Fibroblast of skin of right quadriceps (primary cell): ENCODE data around the gene KRTAP10-7.
"Not testable (repeated sequence)": the region's sequence is repeated elsewhere in the genome, so short reads cannot be mapped to it uniquely, and the experiment has no call there.

Source experiments
- DNase-seq: peaks from one replicate; pipeline ENCODE4 v3.0.0-alpha.2; 2013

The KRTAP10-7 gene

GRCh38 chr21:44612669-44613229 lies 12.4 kb downstream of the KRTAP10-7 start:
- DNase-seq, result no peak

DNA sequence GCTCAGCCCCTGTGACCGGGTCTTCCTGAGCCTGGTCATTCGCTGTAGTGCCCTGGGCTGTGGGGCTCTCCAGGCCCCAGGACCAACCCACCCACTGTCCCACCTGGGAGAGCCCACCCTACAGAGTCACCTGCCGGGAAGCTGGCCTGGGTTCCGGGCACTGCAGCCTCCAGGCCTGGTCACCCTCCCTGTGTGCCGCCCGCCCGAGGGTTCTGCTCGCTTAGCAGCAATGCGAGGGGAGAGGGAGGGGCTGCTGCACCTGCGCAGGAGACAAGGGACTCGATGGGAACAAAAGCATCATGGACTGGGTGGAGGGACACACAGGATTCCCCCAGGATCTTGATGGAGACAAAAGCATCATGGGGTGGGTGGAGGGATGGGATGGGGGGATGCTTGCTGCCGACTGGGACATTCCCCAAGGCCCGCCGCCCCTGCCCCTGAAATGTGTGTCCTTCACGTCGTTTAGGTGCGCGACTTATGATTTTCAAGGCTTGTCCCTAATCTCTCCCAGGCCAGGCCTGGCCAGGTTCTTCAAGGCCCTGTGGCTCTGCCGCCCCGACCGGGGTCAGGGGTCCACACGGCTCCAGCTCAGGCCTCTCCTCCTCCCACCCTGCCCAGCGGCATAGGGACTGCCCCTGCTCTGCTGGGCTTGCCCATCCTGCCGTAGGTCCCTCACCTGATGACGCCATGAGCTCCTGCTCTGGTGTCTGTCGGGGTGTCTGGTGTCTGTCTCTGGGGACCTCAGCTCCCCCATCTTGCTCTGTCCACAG lies 13.2 kb downstream of the KRTAP10-7 start:
- DNase-seq, result no peak

DNA sequence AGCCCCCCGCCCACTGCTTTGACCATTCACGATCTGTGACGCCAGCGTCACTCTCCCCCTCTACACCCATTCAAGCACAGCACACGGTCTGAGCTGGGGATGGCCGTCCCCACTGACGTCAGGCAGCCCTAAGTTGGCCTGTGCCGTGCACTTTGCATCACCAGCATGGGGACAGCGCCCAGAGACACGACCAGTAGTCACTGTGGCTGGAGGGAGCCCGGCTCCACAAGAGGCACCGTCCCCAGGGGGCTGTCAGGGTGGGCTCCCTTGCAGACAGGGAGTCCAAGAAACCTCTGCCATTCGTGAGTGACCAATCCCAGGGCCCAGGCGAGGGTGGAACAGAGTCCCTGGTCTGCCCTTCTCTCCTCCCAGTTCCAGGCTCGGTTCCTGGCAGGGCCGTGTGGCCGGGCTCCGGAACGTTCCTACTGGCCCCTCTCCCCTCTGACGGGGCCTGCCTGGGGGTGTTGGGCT lies 13.8 kb downstream of the KRTAP10-7 start:
- DNase-seq, result no peak

- no peak for DNase-seq
Observed at GRCh38 chr21:44614961-44615391, 14.6 kb downstream of the KRTAP10-7 start.

DNA sequence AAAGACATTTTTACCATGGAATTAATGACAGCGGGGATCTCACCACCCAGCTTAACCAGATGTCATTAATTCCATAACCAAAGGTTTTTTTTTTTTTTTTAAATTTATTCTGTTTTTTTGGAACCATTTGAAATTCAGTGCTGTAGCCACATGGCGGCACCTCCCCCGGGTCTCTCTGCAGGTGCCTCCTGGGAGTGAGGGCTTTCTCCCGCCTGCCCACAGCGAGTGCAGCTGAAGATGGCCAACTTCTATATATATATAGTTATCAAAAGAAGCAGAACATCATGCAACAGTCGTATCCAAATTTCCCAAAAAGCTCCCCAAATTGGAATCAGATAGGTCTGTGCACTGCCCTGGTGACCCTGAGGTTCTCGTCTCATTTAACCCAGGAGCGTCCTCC lies 15.1 kb downstream of the KRTAP10-7 start:
- DNase-seq, result no peak

DNA sequence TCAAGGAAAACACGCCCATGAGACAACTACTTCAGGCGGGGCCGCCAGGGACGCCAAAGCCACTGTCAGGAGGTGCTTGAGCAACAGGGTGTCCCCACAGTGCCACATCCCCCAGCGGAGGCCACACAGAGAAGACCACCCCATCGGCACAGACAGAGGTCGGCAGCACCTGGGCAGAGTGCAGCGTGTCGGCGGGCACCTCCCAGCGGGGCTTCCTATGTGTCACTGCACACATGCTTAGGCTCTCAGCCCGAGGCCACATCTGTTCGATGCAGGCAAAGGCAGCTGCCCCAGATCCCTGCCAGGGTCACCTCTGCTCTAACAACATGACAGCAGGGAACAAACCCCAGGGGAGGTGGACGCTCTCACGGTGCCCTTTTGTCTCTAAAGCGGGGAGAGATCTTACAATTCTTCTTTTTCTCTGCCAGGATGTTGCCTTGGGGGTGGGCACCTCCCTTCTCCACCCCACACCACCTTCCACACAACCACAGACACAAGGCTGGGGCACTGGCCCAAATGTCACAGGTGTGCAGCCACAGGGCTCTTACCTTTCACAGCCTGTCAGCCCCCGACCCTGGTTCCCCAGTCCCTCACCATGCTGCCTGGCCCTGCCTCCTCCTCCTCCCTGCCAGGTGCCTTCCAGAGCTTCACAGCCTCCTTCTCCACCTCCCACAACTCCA lies 15.7 kb downstream of the KRTAP10-7 start:
- DNase-seq, result no peak

- DNase-seq, result no peak
Observed at GRCh38 chr21:44616591-44616926, 16.2 kb downstream of the KRTAP10-7 start.

GRCh38 chr21:44617071-44617501 lies 16.7 kb downstream of the KRTAP10-7 start:
- DNase-seq, result no peak

GRCh38 chr21:44618504-44618903 lies 18.1 kb downstream of the KRTAP10-7 start:
- DNase-seq, result no peak

GRCh38 chr21:44618909-44619308 lies 18.5 kb downstream of the KRTAP10-7 start:
- no peak for DNase-seq

DNA sequence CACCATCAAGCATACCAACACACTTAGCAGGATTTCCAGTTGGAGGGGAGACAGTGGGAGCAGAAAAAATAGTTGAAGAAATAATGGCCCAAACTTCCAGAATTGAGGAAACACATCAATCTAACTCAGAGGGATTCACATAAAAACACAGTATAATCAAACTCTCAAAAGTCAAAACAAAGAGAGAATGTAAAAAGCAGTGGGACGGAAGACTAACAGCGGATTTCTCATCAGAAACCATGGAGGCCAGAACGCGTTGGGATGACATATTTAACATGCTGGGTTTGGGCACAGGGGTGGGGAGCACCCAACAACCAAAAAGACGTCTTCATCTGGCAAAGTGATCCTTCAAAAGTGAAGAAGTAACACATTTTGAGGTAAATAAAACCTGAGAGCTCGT lies 19.5 kb downstream of the KRTAP10-7 start:
- no peak for DNase-seq

DNA sequence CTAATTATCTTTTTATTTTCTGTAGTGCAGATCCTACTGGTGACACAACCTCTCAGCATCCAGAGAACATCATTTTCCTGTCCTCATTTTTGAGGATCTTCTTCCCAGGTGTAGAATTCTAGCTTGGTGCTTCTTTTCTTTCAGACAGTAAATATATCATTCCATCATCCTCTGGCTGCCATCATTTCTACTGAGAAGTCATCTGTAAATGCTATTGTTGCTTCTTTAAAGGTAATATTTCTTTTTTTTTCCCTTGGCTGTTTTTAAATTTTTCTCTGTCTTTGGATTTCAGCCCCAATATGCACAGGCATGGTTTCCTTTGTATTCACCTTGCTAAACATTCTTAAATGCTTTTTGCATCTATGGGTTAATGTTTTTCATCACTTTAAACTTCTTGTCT lies 23.2 kb downstream of the KRTAP10-7 start:
- no peak for DNase-seq

DNA sequence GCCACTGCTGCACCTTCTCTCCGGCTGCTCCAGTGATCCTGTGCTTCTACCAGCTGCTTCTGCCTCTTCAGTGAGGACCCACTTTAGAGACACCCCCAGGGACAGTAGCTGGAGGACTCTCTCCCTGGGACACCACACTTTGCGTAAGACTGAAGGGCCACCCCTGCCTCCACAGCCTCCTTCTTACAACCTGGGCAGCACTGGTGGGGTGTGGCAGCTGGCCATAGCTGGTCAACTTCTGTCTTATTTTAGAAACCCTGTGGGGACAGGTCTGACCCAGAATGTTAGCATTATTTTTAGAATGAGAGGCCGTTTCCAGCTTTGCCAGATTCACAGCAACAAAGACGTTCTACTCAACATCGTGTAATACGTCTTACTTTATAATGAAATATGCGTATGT lies 25.4 kb downstream of the KRTAP10-7 start:
- DNase-seq, result no peak

DNA sequence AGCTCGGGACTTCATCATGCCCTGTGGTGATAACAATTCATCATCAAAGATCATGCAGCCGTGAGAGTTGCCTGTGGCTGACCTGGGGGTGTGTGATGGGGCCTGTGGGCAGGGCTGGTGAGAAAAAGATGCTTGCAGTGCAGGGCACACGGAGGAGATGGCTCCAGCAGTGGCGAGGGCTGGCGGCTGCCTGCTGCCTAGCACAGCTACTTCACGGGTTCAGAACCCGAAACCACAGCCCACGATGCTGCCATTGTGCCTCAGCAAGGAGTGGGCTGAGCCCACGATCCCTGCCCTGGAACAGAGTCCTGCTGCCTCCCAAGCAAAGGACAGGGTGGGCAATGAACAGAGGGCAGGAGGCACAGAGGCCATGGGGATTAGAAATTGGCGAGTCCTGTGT lies 25.9 kb downstream of the KRTAP10-7 start:
- no peak for DNase-seq

GRCh38 chr21:44626673-44627143 lies 26.3 kb downstream of the KRTAP10-7 start, which contains the start of gene KRTAP10-9:
TSS of gene KRTAP10-9 (plus strand) at chr21:44627093. CDS start at chr21:44627172, 79 bp downstream.
- DNase-seq, result no peak

GRCh38 chr21:44627181-44627822 lies 26.9 kb downstream of the KRTAP10-7 start:
- not testable (repeated sequence) for DNase-seq

DNA sequence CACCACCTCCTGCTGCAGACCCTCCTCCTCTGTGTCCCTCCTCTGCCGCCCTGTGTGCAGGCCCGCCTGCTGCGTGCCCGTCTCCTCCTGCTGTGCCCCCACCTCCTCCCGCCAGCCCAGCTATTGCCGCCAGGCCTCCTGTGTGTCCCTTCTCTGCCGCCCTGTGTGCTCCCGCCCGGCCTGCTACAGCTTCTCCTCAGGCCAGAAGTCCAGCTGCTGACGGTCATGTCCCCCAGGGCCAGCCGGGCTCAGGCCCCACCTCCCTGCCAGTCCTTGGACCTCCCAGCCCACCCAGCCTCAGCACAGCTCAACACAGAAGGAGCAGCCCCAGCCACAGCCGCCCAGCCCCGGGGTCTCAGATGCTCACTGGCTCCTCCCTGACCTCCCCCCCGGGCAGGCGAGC lies 27.4 kb downstream of the KRTAP10-7 start:
- not testable (repeated sequence) for DNase-seq

DNA sequence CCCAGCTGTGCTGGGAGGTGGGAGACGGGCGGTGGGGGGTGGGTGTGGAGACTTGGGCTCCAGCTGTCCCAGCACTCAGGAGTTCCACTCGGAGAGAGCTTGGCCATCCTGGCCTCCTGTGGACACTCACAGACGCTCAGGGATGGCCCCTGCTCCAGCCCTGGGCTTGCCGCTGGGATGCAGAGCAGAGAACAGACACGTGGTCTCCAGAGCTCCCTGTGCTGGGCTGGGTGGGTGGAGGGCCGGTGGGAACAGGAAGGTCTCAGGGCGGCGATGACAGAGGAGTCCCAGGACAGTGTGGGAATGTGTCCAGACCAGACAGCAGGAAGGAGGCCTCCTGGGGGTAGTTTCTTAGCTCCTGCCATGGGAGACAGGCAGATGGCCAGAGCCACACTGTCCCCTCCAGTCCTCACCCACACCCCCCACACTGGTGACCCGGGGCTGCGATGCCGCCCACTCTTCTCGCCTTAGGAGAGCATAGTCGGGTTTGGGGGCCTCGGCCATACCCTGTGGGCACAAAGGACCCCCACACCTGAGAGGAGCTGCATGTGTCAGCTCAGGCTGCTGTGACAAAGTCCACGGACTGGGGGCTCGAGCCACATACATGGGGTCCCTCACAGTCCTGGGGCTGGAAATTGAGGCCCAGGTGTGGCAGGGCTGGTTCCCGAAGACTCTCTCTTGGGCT lies 28.5 kb downstream of the KRTAP10-7 start:
- DNase-seq, result no peak

DNA sequence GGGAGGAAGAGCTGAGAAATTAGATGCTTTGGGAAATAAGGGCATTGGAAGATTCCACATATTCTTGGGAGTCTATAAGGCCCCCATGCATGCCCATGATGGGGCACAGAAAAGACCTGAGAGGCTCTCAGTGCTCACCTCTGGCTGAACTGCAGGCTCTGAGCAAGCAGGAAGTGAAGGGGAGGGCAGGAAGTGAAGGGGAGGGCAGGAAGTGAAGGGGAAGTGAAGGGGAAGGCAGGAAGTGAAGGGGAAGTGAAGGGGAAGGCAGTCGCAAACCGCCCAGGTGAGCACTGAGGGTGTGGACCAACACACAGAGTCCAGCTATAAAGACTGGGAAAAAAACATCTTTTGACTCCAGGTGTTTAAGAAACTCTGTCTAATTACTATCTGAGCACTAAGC lies 30.0 kb downstream of the KRTAP10-7 start:
- DNase-seq, result no peak

GRCh38 chr21:44632067-44632466 lies 31.7 kb downstream of the KRTAP10-7 start:
- no peak for DNase-seq

GRCh38 chr21:44636209-44637017 lies 36.0 kb downstream of the KRTAP10-7 start:
- no peak for DNase-seq
